Neural crest cell (in vitro differentiated cells): Measurements from ENCODE around the gene CDH23. TPM values are rescaled to one million over a fixed set of nuclear protein-coding genes. Genes with fewer than 3 reads are reported as not detected.

Experiments
- DNase-seq: peaks from one replicate; pipeline ENCODE4 v3.0.0; 2021; ENCODE audit warnings: low read depth, mixed read lengths, low spot score
- H3K27ac Mint-ChIP-seq: one replicate; pipeline ENCODE4 v1.8.0; 2021; ENCODE audit warnings: mild to moderate bottlenecking, mixed read lengths; ENCODE audit not compliant: unreplicated experiment
- H3K27me3 Mint-ChIP-seq: 2 replicates; pipeline ENCODE4 v1.8.0; 2021; ENCODE audit warnings: low read depth, mild to moderate bottlenecking, mixed read lengths
- H3K36me3 Mint-ChIP-seq: 2 replicates; pipeline ENCODE4 v1.8.0; 2021; ENCODE audit warnings: low read depth, mild to moderate bottlenecking, mixed read lengths
- H3K4me1 Mint-ChIP-seq: 2 replicates; pipeline ENCODE4 v1.8.0; 2021; ENCODE audit warnings: mixed read lengths
- H3K4me3 Mint-ChIP-seq: one replicate; pipeline ENCODE4 v1.8.0; 2021; ENCODE audit warnings: mild to moderate bottlenecking, mixed read lengths
- H3K9me3 Mint-ChIP-seq: 2 replicates; pipeline ENCODE4 v1.8.0; 2021; ENCODE audit warnings: mixed read lengths
- CTCF ChIP-seq: fragments of 200-600 bp; sonication (generic); conservative IDR thresholded peaks from 2 replicates; pipeline ENCODE4 v1.5.0; 2021; ENCODE audit warnings: antibody characterized with exemption, mild to moderate bottlenecking
- total RNA-seq: library from RNA; stranded (reverse); gene quantifications from 2 replicates; pipeline ENCODE4 v1.2.1, GENCODE V29; 2021

Gene CDH23
- total RNA-seq, 1 donor from 2014 or later, result 2.6 TPM

DNA sequence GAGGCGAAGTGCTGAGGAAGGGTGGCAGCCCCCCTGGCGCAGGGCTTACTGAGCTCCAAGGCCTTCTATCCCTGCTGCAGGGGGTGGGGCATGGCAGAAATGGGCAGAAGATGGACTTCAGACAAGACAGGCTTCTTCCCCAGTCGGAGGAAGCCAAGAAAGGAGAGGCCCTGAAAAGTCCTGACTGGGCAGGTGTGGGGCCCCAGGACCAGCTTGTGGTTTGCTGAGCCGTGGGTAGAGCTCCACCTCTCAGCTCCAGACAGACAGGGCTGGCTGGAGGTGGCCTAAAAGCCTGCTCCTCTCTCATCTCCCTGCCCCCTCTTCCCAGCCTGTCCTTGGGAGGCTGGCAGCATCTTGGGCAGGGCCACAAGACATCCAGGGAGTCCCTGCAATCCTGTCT is 255.2 kb downstream of the CDH23 start:
- Mint-ChIP-seq H3K27ac (no peak overlapping the region), H3K27me3 (no peaks in the 10 kb centered on the region), H3K4me3 (no peak overlapping the region), H3K4me1 (peaks cover 7% of the 10 kb centered on the region), H3K9me3 (no peaks in the 10 kb centered on the region), H3K36me3 (no peaks in the 10 kb centered on the region)
- TF ChIP-seq CTCF, result no peak
- DNase-seq, result no peak

- Mint-ChIP-seq H3K27ac (peak overlapping the region; percentile 14), H3K9me3 (no peaks in the 10 kb centered on the region), H3K4me3 (no peak overlapping the region), H3K27me3 (no peaks in the 10 kb centered on the region), H3K4me1 (peaks cover 11% of the 10 kb centered on the region), H3K36me3 (no peaks in the 10 kb centered on the region)
- no peak for TF ChIP-seq CTCF
- no peak for DNase-seq
These were observed 256.3 kb downstream of the CDH23 start for GRCh38 chr10:71653044-71653443.

DNA sequence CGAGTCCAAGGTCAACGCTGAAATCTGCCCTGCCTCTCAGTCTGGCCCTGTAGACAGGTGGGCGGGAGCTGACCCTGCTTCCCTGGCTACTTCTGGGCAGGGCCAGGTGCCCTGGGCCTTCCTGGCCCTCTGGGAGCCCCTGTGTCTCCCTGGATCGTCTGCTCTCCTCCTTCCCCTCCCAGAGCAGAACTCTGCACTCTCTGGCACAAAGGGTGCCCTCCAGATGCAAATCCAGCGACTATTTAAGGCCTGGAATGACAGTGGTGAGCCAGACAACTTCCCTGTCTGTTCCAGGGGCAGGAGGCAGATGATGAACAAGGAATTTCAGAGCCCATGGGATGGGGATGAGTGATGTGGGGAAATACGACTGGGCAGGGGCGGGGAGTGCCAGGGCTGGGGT is 259.5 kb downstream of the CDH23 start:
- no peak for DNase-seq
- no peak overlapping the region for H3K4me3 Mint-ChIP-seq
- H3K4me1 Mint-ChIP-seq, result peaks cover 26% of the 10 kb centered on the region
- H3K9me3 Mint-ChIP-seq, result no peaks in the 10 kb centered on the region
- H3K36me3 Mint-ChIP-seq, result no peaks in the 10 kb centered on the region
- H3K27me3 Mint-ChIP-seq, result no peaks in the 10 kb centered on the region
- no peak overlapping the region for H3K27ac Mint-ChIP-seq
- TF ChIP-seq CTCF, result no peak

GRCh38 chr10:71657604-71658466 is 261.1 kb downstream of the CDH23 start:
- no peaks in the 10 kb centered on the region for H3K27me3 Mint-ChIP-seq
- no peak for DNase-seq
- TF ChIP-seq CTCF, result no peak
- peaks cover 26% of the 10 kb centered on the region for H3K4me1 Mint-ChIP-seq
- H3K9me3 Mint-ChIP-seq, result no peaks in the 10 kb centered on the region
- H3K36me3 Mint-ChIP-seq, result no peaks in the 10 kb centered on the region
- peak overlapping the region; percentile 87 for H3K27ac Mint-ChIP-seq
- H3K4me3 Mint-ChIP-seq, result peak overlapping the region; percentile 28

DNA sequence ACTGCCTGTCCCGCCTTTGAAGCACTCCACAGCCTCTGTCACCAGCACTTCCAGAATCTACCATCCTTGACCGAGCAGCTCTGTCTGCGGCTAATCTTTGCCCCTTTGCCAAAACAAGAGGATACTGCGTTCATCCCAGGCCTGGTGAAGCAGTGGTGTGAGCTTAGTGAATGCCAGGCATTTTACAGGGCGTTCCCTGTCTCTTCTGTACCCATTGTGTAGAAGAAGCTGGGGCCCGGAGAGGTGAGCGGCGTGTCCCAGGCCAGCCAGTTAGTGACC is 261.7 kb downstream of the CDH23 start:
- Mint-ChIP-seq H3K4me1 (peaks cover 26% of the 10 kb centered on the region), H3K9me3 (no peaks in the 10 kb centered on the region), H3K27me3 (peaks cover 1% of the 10 kb centered on the region), H3K27ac (peak overlapping the region; percentile 87), H3K4me3 (no peak overlapping the region), H3K36me3 (no peaks in the 10 kb centered on the region)
- no peak for TF ChIP-seq CTCF
- no peak for DNase-seq
